ENCODE measurements around the gene GAREM1. TPM values are rescaled to one million over a fixed set of nuclear protein-coding genes. Genes with fewer than 3 reads are reported as not detected.

Gene GAREM1
- total and polyA plus RNA-seq, 2 donors from 2014 or later, result 7.0 to 47.0 TPM

GRCh38 chr18:32441533-32441932 is 29.1 kb downstream of the GAREM1 start:
- intact Hi-C loops (cut with DNase I), result no loop called here
- no peak for TF ChIP-seq CTCF (IDR thresholded peaks at IDR 0.05; ENCODE audit: borderline replicate concordance, extremely low read depth, insufficient read depth)
- H3K27me3 ChIP-seq (ENCODE audit: control insufficient read depth, insufficient read depth, low read length), result no peaks in the 10 kb centered on the region
- FAIRE-seq (no peak), DNase-seq (peak in 1 of 5 donors; percentile 16)
- no peaks in the 10 kb centered on the region for H3K9me3 ChIP-seq (ENCODE audit: control insufficient read depth in 2 of 3, insufficient read depth in 1 of 3, low read length in 3 of 3)
- H3K4me3 ChIP-seq (ENCODE audit: low read length in 3 of 3), result peak overlapping the region in 2 of 3 donors; percentile 7 to 22
- no peaks in the 10 kb centered on the region for H3K36me3 ChIP-seq (ENCODE audit: control insufficient read depth in 2 of 3, insufficient read depth in 3 of 3, low read length in 3 of 3)
- H3K4me1 ChIP-seq (ENCODE audit: control insufficient read depth in 2 of 3, insufficient read depth in 2 of 3, low read depth in 1 of 3, low read length in 3 of 3), result peaks cover 0 to 29% (median 22%) of the 10 kb centered on the region in 3 donors
- H3K9ac ChIP-seq (ENCODE audit: low read length in 3 of 3), result no peak overlapping the region
- H3K27ac ChIP-seq (ENCODE audit: low read depth in 2 of 2, low read length in 2 of 2), result no peak overlapping the region

- FAIRE-seq (no peak), DNase-seq (no peak)
- Histone ChIP-seq H3K27me3 (ENCODE audit: control insufficient read depth, insufficient read depth, low read length) (no peaks in the 10 kb centered on the region), H3K9ac (ENCODE audit: low read length in 3 of 3) (no peak overlapping the region), H3K36me3 (ENCODE audit: control insufficient read depth in 2 of 3, insufficient read depth in 3 of 3, low read length in 3 of 3) (no peaks in the 10 kb centered on the region), H3K9me3 (ENCODE audit: control insufficient read depth in 2 of 3, insufficient read depth in 1 of 3, low read length in 3 of 3) (no peaks in the 10 kb centered on the region), H3K4me1 (ENCODE audit: control insufficient read depth in 2 of 3, insufficient read depth in 2 of 3, low read depth in 1 of 3, low read length in 3 of 3) (peaks cover 0 to 31% (median 22%) of the 10 kb centered on the region in 3 donors), H3K4me3 (ENCODE audit: low read length in 3 of 3) (no peak overlapping the region), H3K27ac (ENCODE audit: low read depth in 2 of 2, low read length in 2 of 2) (no peak overlapping the region)
- intact Hi-C loops (cut with DNase I), result no loop called here
- no peak for TF ChIP-seq CTCF (IDR thresholded peaks at IDR 0.05; ENCODE audit: borderline replicate concordance, extremely low read depth, insufficient read depth)
These were observed 30.2 kb downstream of the GAREM1 start for GRCh38 chr18:32440518-32440917.

- intact Hi-C loops (cut with DNase I), result no loop called here
- no peak overlapping the region for H3K9ac ChIP-seq (ENCODE audit: low read length in 3 of 3)
- H3K36me3 ChIP-seq (ENCODE audit: control insufficient read depth in 2 of 3, insufficient read depth in 3 of 3, low read length in 3 of 3), result no peaks in the 10 kb centered on the region
- H3K27ac ChIP-seq (ENCODE audit: low read depth in 2 of 2, low read length in 2 of 2), result no peak overlapping the region
- H3K4me1 ChIP-seq (ENCODE audit: control insufficient read depth in 2 of 3, insufficient read depth in 2 of 3, low read depth in 1 of 3, low read length in 3 of 3), result peaks cover 0 to 38% (median 23%) of the 10 kb centered on the region in 3 donors
- no peak overlapping the region for H3K4me3 ChIP-seq (ENCODE audit: low read length in 3 of 3)
- no peak for FAIRE-seq
- DNase-seq, result peak in 1 of 5 donors; percentile 17
- H3K27me3 ChIP-seq (ENCODE audit: control insufficient read depth, insufficient read depth, low read length), result no peaks in the 10 kb centered on the region
- H3K9me3 ChIP-seq (ENCODE audit: control insufficient read depth in 2 of 3, insufficient read depth in 1 of 3, low read length in 3 of 3), result no peaks in the 10 kb centered on the region
- no peak for TF ChIP-seq CTCF (IDR thresholded peaks at IDR 0.05; ENCODE audit: borderline replicate concordance, extremely low read depth, insufficient read depth)
These were observed 30.9 kb downstream of the GAREM1 start for GRCh38 chr18:32439802-32440201.

GRCh38 chr18:32439241-32439640 is 31.4 kb downstream of the GAREM1 start:
- H3K27ac ChIP-seq (ENCODE audit: low read depth in 2 of 2, low read length in 2 of 2), result no peak overlapping the region
- intact Hi-C loops (cut with DNase I), result no loop called here
- DNase-seq (no peak), FAIRE-seq (no peak)
- no peak overlapping the region for H3K9ac ChIP-seq (ENCODE audit: low read length in 3 of 3)
- no peaks in the 10 kb centered on the region for H3K9me3 ChIP-seq (ENCODE audit: control insufficient read depth in 2 of 3, insufficient read depth in 1 of 3, low read length in 3 of 3)
- H3K4me3 ChIP-seq (ENCODE audit: low read length in 3 of 3), result no peak overlapping the region
- H3K36me3 ChIP-seq (ENCODE audit: control insufficient read depth in 2 of 3, insufficient read depth in 3 of 3, low read length in 3 of 3), result no peaks in the 10 kb centered on the region
- TF ChIP-seq CTCF (IDR thresholded peaks at IDR 0.05; ENCODE audit: borderline replicate concordance, extremely low read depth, insufficient read depth), result no peak
- no peaks in the 10 kb centered on the region for H3K27me3 ChIP-seq (ENCODE audit: control insufficient read depth, insufficient read depth, low read length)
- H3K4me1 ChIP-seq (ENCODE audit: control insufficient read depth in 2 of 3, insufficient read depth in 2 of 3, low read depth in 1 of 3, low read length in 3 of 3), result peaks cover 0 to 42% (median 24%) of the 10 kb centered on the region in 3 donors

Measured in kidney (tissue), 14 donors.